ENCODE results near the gene DHRS7B. TPM values are rescaled to one million over a fixed set of nuclear protein-coding genes. Genes with fewer than 3 reads are reported as not detected.

DHRS7B gene
- total and polyA plus RNA-seq, 8 donors: 7.3 to 30.4 (median 12.8) TPM

DNA sequence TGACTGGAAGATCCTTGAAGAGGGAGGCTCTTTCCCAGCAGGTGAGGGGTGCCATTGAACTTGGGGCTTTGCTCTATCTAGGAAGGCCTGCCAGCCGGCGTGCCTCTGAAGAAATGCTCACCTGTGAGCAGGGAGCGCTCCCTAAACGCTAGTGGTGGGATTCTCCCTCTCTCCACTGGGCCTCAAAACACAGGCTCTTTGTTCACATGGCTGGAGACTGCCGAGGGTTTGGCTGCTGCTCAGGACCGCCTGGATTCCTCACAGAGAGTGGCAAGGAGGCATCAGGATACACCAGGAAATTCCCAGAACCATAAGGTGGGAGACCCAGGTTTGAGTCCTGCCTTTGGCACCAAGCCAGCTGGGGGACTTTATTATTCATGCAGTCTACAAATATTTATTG is 104.8 kb downstream of the DHRS7B start:
- FAIRE-seq (no peak), ATAC-seq (peak in 2 of 4 donors; percentile 38 to 57), DNase-seq (peak in 1 of 6 donors; percentile 14)
- no peaks in the 10 kb centered on the region for H3K9me3 ChIP-seq
- no peaks in the 10 kb centered on the region for H3K36me3 ChIP-seq
- H3K27ac ChIP-seq: no peak overlapping the region
- no peaks in the 10 kb centered on the region for H3K27me3 ChIP-seq
- 52 to 54% methylated on average over 6 of the region's 6 CpGs for WGBS, 2 donors
- intact Hi-C loops (cut with DNase I): no loop called here
- TF ChIP-seq, protein P1, sequence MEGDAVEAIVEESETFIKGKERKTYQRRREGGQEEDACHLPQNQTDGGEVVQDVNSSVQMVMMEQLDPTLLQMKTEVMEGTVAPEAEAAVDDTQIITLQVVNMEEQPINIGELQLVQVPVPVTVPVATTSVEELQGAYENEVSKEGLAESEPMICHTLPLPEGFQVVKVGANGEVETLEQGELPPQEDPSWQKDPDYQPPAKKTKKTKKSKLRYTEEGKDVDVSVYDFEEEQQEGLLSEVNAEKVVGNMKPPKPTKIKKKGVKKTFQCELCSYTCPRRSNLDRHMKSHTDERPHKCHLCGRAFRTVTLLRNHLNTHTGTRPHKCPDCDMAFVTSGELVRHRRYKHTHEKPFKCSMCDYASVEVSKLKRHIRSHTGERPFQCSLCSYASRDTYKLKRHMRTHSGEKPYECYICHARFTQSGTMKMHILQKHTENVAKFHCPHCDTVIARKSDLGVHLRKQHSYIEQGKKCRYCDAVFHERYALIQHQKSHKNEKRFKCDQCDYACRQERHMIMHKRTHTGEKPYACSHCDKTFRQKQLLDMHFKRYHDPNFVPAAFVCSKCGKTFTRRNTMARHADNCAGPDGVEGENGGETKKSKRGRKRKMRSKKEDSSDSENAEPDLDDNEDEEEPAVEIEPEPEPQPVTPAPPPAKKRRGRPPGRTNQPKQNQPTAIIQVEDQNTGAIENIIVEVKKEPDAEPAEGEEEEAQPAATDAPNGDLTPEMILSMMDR (IDR thresholded peaks at IDR 0.05): no peak
- H3K4me3 ChIP-seq: no peak overlapping the region
- no peaks in the 10 kb centered on the region for H3K4me1 ChIP-seq

GRCh38 chr17:21232033-21232749 is 105.4 kb downstream of the DHRS7B start:
- H3K27ac ChIP-seq: no peak overlapping the region
- ATAC-seq: no peak
- H3K27me3 ChIP-seq: no peaks in the 10 kb centered on the region
- FAIRE-seq: no peak
- no peaks in the 10 kb centered on the region for H3K9me3 ChIP-seq
- intact Hi-C loops (cut with DNase I): no loop called here
- no peaks in the 10 kb centered on the region for H3K4me1 ChIP-seq
- TF ChIP-seq, protein P1 (IDR thresholded peaks at IDR 0.05): no peak
- no peak for DNase-seq
- 84 to 90% methylated on average over 4 of the region's 4 CpGs for WGBS, 2 donors
- no peak overlapping the region for H3K4me3 ChIP-seq
- H3K36me3 ChIP-seq: no peaks in the 10 kb centered on the region

GRCh38 chr17:21233581-21234347 is 107.0 kb downstream of the DHRS7B start:
- FAIRE-seq: no peak
- Histone ChIP-seq H3K9me3 (no peaks in the 10 kb centered on the region), H3K27ac (no peak overlapping the region), H3K36me3 (no peaks in the 10 kb centered on the region), H3K27me3 (no peaks in the 10 kb centered on the region), H3K4me3 (no peak overlapping the region), H3K4me1 (no peaks in the 10 kb centered on the region)
- no peak for DNase-seq
- WGBS, 2 donors: 69 to 70% methylated on average over 7 of the region's 7 CpGs
- TF ChIP-seq, protein P1 (IDR thresholded peaks at IDR 0.05): no peak
- peak in 1 of 4 donors; percentile 19 for ATAC-seq
- intact Hi-C loops (cut with DNase I): no loop called here

- DNase-seq (no peak), FAIRE-seq (no peak), ATAC-seq (no peak)
- Histone ChIP-seq H3K27me3 (no peaks in the 10 kb centered on the region), H3K4me3 (no peak overlapping the region), H3K4me1 (no peaks in the 10 kb centered on the region), H3K36me3 (no peaks in the 10 kb centered on the region), H3K9me3 (no peaks in the 10 kb centered on the region), H3K27ac (no peak overlapping the region)
- intact Hi-C loops (cut with DNase I): no loop called here
- 60 to 68% methylated on average over 1 of the region's 1 CpG for WGBS, 2 donors
- TF ChIP-seq, protein P1 (IDR thresholded peaks at IDR 0.05): no peak
These were observed 109.2 kb downstream of the DHRS7B start for GRCh38 chr17:21235921-21236320.

All from pancreas (tissue), 10 donors.